HCT116 (cell line): ENCODE measurements around the gene IQCK.

Experiments
- CEBPB ChIP-seq: IDR thresholded peaks from 2 replicates; pipeline ENCODE4 v1.6.1; 2012; ENCODE audit warnings: low read depth
- CTCF ChIP-seq, 3 experiments: fragments of 200-600 bp in 1 of 3; sonication (generic) in 1 of 3; IDR thresholded peaks in 2 of 3; conservative IDR thresholded peaks in 1 of 3; 2 replicates each; pipeline ENCODE4 v1.5.1; 2012 to 2017; ENCODE audit warnings: low read depth in 2 of 3, low read length in 2 of 3, antibody characterized with exemption in 1 of 3, borderline replicate concordance in 1 of 3, control low read depth in 1 of 3, mild to moderate bottlenecking in 1 of 3, mixed read lengths in 1 of 3, mixed run types in 1 of 3, moderate library complexity in 1 of 3; ENCODE audit not compliant: insufficient read depth in 1 of 3
- EGR1 ChIP-seq: IDR thresholded peaks from 2 replicates; pipeline ENCODE4 v1.6.1; 2012; ENCODE audit warnings: low read depth
- EZH2 ChIP-seq: fragments of 200-600 bp; sonication (generic); IDR thresholded peaks from 2 replicates; pipeline ENCODE4 v1.6.1; 2017; ENCODE audit warnings: antibody characterized with exemption, mixed run types
- EZH2phosphoT487 ChIP-seq: fragments of 200-600 bp; IDR thresholded peaks from 2 replicates; pipeline ENCODE4 v1.6.1; 2018; ENCODE audit warnings: antibody characterized with exemption, borderline replicate concordance
- FOSL1 ChIP-seq: IDR thresholded peaks from 2 replicates; pipeline ENCODE4 v1.6.1; 2012; ENCODE audit warnings: low read depth
- JUND ChIP-seq: IDR thresholded peaks from 2 replicates; pipeline ENCODE4 v1.6.1; 2012
- MAX ChIP-seq: IDR thresholded peaks from 2 replicates; pipeline ENCODE4 v1.6.1; 2012
- POLR2A ChIP-seq: IDR thresholded peaks from 2 replicates; pipeline ENCODE4 v1.7.0; 2011; ENCODE audit warnings: borderline replicate concordance; ENCODE audit not compliant: insufficient read depth, insufficient read length; ENCODE audit errors: extremely low read depth
- POLR2AphosphoS5 ChIP-seq: IDR thresholded peaks from 2 replicates; pipeline ENCODE4 v1.6.1; 2011; ENCODE audit warnings: mild to moderate bottlenecking, low read depth, low read length, moderate library complexity
- REST ChIP-seq: IDR thresholded peaks from 2 replicates; pipeline ENCODE4 v1.6.1; 2012; ENCODE audit warnings: low read depth
- SIN3A ChIP-seq: IDR thresholded peaks from 2 replicates; pipeline ENCODE4 v1.6.1; 2012; ENCODE audit warnings: low read depth
- TCF7L2 ChIP-seq: IDR thresholded peaks from 2 replicates; pipeline ENCODE4 v1.7.0; 2011; ENCODE audit warnings: borderline replicate concordance, inconsistent platforms; ENCODE audit not compliant: insufficient read depth, insufficient read length; ENCODE audit errors: extremely low read depth
- ZFX ChIP-seq: fragments of 450-650 bp; IDR thresholded peaks from 2 replicates; pipeline ENCODE4 v1.6.1; 2017

GRCh38 chr16:19831678-19832077 is 113.6 kb downstream of the IQCK start:
- TF ChIP-seq REST (no peak), EZH2phosphoT487 (no peak), POLR2AphosphoS5 (no peak), SIN3A (no peak), CTCF (IDR thresholded peaks at IDR 0.05 in 2 of 3, conservative IDR thresholded peaks at IDR 0.05 in 1 of 3; ENCODE audit: borderline replicate concordance in 1 of 3, insufficient read depth in 1 of 3, low read depth in 2 of 3, low read length in 2 of 3) (no peak), JUND (no peak), EGR1 (no peak), TCF7L2 (no peak), CEBPB (no peak), POLR2A (no peak), FOSL1 (no peak), ZFX (no peak), EZH2 (no peak), MAX (no peak)
